Subcutaneous adipose tissue (tissue), 4 donors: ENCODE results near the gene SLC16A8. TPM values are rescaled to one million over a fixed set of nuclear protein-coding genes. Genes with fewer than 3 reads are reported as not detected.

ENCODE experiments used
- total RNA-seq, 4 donors: library from RNA; depleted of rRNA; stranded (reverse); fragments of >200 nt; gene quantifications; one replicate each; pipeline ENCODE4 v1.1.0, GENCODE V29; 2016
- TF ChIP-seq, protein P1 (sequence below): fragments of 450-650 bp; IDR thresholded peaks from one replicate; pipeline ENCODE4 v1.5.1; 2016; ENCODE audit warnings: low read depth, mild to moderate bottlenecking, control low read depth, antibody characterized with exemption, moderate library complexity

The SLC16A8 gene
- total RNA-seq, 4 donors from 2014 or later, result 0.17 to 0.66 TPM; not detected in 2

DNA sequence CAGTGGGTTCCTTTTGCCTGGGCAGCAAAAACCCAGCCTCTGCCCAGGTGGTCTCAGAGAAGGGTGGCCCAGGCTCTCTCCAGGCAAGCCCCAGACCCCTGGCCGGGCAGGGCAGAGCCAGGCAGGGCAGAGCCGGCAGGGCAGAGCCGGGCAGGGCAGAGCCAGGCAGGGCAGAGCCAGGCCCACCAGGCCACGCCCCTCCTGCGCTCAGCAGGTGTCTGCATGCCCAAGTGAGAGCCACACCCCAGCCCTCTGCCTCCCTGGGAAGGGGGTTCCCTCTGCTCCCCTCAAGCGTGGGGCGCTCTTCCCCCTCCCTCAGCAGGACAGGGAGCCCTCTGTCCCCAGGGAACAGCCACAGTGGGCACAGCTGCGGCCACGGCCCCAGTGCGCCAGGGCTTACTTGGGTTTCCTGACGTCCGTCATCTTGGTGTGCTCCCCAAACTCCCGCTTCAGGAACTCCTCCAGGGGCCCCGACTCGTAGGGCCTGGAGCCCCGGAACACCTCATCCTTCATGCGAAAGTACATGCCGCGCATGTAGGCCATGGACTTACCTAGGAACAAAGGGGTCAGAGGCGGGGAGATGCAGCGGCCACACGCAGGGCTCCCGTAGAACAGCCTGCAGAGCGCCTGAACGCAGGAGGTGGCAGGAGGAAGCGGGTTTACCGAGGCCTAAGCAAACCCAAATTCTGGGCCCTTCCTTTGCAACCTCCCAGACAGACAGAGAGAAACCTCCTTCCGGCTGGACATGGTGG, 36.6 kb upstream of the SLC16A8 start:
- TF ChIP-seq, protein P1, sequence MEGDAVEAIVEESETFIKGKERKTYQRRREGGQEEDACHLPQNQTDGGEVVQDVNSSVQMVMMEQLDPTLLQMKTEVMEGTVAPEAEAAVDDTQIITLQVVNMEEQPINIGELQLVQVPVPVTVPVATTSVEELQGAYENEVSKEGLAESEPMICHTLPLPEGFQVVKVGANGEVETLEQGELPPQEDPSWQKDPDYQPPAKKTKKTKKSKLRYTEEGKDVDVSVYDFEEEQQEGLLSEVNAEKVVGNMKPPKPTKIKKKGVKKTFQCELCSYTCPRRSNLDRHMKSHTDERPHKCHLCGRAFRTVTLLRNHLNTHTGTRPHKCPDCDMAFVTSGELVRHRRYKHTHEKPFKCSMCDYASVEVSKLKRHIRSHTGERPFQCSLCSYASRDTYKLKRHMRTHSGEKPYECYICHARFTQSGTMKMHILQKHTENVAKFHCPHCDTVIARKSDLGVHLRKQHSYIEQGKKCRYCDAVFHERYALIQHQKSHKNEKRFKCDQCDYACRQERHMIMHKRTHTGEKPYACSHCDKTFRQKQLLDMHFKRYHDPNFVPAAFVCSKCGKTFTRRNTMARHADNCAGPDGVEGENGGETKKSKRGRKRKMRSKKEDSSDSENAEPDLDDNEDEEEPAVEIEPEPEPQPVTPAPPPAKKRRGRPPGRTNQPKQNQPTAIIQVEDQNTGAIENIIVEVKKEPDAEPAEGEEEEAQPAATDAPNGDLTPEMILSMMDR, result no peak

DNA sequence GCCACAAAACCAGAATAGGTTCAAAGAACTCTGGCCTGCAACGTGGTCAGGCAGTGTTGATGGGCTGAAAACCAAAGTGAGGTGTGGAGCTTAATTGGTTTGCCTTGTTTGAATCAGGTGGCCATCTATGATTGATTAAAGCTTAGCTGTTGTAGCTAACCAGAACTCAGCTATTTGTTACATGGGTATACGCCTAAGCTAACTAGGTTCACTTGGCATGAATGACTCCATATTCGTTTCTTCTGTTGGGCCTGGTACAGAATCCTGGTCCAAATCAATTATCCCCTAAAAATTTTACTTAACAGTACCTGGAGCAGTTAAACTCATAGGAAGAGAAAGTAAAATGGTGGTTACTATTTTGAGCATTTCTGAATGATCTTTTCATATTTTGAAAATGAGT, 34.2 kb upstream of the SLC16A8 start:
- TF ChIP-seq, protein P1, result no peak

DNA sequence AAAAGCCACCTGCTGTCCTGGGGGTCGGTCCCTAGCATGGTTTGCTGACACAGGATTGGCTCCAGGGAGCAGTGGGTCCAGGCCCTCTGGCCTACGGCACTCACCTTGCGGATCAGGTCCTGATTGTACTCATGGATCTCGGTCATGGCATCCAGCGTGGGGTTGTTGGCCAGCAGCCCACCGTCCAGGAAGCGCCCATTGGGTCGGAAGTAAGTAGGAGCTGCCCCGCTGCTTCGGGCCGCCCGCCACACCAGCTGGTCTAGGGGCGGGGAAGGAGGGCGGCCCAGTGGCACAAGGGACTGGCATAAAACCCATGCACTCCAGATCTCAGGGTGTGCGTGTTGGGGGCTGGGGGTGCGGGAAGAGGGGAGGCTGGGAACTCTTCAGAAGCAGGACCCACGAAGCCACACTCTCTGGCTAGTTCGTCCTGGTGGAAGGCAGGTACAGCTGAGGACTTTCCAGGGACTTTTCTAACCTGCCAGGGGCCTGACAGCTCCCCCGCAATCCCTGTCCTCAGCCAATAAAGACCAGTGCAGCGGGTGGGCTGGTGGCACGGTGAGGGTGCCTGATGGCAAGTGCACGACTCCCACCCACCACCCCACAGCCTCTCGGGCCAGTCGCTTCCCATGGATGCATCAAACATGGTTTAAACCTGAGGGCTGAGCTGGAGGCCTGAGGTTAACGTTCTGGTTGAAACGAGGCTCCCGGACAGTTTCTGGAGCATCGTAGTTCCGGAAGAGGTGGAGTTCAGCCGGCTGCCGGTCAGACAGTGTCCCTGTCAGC, 31.6 kb upstream of the SLC16A8 start:
- TF ChIP-seq, protein P1, result no peak

DNA sequence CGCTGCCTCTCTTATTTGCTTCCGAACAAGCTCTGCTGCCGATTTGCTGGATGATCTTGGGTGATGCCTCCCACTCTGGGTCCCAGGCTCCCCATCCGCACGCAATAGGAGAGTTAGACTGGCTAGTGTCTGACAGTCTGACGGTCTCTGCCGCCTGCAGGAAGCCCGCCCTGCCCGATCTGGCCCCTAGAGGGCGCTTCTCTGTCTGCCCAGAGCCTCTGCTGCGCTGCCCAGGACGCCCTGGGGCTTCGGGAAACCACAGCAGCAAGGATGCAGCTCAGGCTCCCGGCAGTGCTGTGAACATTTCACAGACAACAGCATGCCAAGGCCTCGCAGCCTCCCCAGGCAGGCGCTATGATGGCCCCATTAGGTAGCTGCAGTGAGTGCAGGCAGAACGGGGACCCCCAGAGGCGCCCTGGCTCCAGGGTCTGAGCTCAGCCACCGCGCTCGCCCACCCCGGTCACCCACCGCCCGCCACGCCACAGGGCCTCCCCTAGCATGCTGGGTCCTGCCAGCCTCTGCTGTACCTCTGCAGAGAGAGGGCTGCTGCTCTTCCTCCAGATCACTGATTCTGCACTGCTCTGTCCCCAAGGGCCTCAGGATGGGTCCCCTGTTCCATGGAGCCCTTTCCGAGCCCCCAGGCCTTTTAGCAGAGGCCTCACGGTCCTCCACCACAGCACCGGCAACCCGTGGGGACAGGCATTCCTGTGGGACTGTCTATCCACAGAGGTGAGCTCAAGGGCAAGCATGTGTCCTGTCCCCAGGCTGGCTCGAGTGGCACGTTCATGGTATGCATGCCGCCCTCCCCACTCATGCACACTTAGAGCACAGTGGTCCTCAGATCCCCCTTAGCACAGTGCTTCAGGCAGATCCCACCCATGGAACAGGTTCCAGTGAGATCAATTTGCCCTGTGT, 30.8 kb upstream of the SLC16A8 start:
- TF ChIP-seq, protein P1, result no peak

DNA sequence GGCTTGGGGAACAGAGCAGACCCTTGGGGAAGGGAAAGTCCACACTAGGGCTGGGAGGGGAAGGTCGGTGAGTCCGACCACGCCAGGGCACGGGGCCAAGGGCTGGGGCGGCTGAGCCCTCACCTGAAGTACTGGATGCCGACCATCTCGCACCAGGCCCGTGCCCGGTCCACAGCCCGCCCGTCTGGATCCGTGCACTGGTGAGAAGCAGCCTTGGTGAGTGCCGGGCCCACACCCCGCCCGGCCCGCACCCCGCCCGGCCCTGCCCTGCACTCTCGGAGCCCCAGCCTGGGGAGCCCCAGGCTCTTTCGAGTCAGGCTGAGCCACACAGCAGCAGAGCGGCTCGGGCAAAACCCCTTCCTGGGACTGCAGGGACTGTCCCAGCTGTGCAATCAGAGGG, 28.4 kb upstream of the SLC16A8 start:
- TF ChIP-seq, protein P1, result no peak

DNA sequence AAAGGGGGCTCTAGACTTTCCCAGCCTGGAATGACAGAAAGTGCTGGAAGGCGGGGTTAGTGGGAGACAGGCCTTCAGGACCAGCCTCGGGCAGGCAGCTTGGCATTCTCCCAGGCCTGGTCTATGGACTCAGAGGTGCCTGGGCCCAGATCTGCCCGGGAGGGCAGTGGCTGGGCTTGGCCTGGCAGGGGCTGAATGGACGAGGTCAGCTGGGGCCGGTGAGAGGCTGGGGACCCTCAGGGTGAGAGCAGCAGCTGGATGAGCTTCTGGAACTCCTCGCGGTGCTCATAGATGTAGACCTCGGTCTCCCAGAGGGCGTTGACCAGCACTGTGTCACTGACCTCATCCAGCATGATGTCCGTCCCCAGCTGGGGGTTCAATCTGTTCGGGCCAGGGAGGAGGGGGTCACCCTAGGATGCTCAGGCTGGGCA, 28.0 kb upstream of the SLC16A8 start:
- TF ChIP-seq, protein P1, result no peak
